ENCODE results near the gene SYK.
"Not testable (repeated sequence)": the region's sequence is repeated elsewhere in the genome, so short reads cannot be mapped to it uniquely, and the experiment has no call there.

The SYK gene

DNA sequence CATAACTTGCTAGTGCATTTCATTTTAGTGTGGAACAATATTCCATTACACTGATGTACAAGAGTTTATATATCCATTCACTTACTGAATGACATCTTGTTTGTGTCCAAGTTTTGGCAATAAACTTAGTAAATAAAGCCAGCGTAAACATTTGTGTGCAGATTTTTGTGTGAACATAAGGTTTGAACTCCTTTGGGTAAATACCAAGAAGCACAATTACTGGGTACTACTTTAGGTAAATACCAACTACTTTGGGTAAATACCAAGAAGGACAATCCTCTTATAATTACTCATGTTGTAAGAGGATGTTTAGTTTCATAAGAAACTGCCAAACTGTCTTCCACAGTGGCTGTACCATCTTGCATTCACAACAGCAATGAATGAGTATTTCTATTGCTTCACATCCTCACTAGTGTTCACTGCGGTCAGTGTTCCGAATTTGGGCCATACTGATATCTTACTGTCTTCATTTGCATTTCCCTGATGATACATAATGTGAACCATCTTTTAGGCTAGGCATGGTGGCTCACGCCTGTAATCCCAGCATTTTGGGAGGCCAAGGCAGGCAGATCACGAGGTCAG is 2.3 kb upstream of the SYK start:
- DNase-seq: peak; percentile 80

DNA sequence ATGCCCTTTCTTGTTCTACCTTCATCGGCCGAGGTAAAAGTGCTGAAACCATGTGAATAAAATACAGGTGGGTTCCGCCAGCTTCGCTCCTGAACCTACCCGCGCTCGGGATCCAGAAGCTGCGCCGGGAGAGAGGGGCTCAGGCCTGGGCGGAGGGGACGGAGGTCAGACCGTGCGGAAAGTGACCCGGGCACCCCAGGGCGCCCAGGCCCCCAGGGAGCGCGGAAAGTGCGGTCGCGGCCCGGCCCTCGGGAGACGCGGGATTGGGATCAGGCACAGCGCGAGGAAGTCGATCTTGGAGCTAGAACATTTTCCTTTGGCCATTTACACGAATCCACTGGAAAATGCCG is 329 bp downstream of the SYK start:
- no peak for DNase-seq

GRCh38 chr9:90802386-90802985 is 867 bp downstream of the SYK start:
- no peak for DNase-seq

DNA sequence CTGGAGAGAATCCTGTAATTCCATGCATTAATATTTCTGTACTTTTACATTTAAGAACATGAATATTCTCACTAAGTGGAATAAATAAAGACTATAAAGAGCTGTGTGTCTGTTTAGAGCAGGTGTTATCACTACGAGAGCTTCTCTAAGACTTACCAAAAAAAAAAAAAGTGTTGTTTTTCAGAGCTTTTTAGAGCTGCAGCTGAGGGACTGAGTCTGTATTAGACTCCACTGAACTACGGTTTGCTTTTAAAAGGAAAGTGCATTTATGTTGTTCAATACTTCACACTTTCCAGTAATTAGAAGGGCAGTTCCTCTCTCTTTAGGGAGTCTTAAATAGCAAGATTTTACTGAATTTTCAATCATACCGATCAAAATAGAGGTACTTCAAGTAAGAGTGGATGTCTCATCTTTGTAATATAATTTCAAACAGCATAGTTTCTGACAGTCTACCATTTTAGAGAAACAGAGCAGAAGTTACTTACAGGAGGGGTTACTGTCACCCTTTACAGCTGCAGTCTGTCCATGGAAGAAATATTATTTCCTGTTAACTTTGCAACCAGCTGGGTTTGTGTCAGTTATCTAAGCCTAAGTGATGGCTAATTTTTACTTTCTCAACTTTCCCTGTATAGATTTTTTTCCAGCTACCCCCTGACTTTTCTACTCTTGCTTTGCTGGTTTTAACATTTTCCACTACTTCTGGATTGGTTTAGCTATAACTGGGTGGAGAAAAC is 2.4 kb downstream of the SYK start:
- no peak for DNase-seq

DNA sequence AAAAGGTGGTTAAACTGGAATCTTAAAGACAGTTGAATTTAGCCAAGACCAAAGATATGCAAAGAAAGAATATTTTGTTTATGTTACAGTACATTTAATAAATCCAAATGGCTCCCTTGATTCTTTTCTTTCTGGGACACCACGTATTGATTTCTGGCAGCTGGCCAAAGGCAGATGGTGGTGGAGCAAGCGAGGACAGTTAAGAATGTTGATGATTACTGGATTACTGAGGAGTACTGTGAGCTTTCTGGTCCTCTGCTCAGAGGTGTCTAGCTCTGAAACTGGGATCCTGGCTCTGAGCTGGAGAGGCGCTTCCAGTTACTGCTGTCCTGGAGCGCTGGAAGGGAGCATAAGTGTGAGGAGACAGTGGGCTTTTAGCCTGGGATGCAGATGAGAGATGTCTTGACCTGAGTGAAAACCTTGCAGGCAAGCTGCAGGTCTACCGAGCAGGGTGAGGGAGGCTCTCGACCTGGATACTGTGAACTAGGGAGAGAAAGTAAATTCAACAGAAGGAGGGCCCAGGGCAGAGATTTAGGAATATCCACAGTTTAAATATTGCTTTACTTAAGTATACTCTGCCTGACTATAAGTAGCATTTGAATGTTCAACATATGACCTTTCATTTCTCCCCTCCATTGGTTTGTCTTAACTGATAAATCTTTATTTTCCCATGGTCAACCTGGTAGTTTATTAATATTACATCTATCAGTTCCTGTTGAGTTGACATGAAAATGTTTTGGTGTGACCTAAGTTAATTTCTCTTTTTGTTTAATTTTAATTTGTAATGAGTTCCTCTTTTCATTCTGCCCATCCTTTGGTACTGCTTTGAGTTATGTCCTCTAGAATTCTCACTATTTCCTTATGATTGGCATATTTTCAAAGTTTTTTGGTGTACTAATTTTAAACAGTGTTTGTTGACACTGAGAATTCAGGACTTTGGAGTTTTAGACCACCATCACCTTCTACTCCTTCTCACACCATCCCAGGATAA is 3.7 kb downstream of the SYK start:
- DNase-seq: no peak

DNA sequence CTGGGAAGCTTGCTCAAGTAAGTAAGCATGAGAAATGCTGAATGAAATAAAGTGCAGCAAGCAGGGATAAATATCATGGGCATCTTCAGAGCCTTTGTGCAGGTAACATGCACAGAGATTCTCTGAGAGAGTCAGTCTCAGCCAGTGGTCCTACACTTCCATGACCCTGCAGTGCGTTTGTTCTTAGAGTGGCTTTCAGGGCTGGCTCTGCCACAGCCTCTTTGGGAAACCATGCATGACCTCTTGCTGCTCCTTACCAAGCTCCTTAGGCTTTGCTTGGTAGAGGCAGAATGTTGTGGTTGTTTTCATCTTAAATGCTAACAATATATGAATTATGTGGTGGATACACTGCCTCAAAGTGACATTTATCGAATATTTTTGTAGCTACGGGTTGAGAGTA is 5.4 kb downstream of the SYK start:
- no peak for DNase-seq

- no peak for DNase-seq
Observed at GRCh38 chr9:90808398-90808797, 6.8 kb downstream of the SYK start.

- no peak for DNase-seq
Observed at GRCh38 chr9:90808890-90809685, 7.5 kb downstream of the SYK start.

DNA sequence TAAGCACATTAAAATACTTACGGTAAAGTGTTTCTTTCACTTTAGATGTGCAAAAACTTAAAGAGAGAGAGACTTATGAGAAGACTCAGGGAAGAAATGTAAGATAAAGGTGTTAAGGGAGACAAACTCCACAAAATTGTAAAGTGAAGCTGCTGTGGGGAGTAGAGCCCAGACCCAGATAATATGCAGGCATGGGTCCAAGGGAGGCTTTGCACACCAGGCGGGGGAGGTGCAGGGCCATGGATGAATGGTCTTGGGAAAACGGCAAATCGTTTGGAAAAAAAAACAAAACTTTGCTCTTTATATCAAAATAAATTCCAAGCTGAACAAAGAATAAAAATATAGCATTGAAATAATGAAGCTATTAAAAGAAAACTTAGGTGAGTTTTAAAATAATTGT is 9.1 kb downstream of the SYK start:
- no peak for DNase-seq

DNA sequence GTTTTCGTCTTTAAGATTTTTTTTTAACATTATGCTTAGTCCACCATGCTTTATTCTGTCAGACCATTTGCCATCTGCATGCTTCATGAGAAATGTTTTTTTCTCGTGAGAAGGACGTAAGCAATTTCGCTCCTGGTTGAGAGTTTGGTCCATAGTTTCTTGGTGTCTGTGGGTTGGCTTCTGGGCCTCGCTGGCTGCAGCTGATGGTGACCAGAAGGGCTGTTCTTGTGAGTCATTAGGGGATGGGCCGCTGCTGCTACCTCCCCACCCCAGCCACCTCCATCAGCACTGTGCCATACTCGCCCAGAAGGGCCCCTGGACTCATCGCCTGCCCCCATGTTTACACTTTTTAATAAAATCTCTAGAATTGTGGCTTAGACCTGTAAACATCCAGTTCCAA is 11.4 kb downstream of the SYK start:
- DNase-seq: no peak

DNA sequence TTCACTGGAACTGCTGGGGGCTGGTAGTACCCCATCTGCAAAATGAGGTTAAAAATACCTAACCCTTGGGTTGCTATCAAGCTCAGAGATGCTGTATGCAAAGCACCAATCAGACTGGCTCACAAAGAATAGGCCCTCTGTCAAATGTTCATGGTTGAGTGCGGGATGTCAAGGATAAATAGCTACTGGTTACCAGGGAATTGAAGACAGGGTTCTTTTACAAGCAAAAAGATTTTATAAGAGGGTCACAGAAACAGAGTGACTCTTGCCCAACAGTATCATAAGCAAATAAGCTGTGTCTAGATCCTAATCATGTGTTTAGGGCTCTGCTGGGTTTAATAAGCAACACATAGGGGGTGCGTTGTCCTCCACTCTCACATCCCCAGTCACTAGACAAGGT is 11.9 kb downstream of the SYK start:
- no peak for DNase-seq

GRCh38 chr9:90814355-90814754 is 12.7 kb downstream of the SYK start:
- DNase-seq: no peak

DNA sequence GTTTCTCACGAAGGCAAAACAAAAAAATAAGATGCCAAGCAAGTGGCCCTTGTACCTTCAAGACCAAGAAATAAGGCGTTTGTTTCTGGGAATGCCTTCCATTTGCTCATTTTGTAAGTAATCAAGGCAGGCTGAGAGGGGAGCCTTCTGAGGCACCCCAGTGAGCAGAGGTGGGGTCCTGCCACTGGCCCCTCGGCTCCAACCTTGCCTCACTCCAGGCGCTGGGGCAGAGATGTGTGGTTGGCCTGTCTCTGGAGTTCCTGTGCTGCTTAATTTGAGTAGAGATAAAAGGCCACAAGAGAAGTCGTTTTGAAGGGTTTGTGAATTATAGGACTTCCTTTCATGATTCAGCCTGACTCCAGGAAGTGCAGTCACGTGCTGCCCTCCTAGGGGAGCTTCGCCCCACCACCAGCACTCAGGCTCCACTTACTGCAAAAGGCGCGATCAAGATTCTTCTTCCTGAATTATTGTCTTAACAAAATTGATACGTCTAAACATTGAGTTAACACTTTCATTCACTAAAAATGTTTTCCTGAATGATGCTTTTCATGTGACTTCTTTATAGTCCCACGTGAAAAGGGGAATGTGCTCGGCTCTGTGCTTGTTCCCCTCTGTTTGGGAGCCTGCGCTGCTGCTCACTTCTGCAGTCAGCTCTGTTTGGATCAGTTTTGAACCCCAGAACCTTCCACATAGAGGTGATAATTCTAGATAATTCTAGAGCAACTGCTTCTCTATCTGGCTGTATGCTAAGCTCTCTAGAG is 13.7 kb downstream of the SYK start:
- DNase-seq: no peak

- no peak for DNase-seq
Observed at GRCh38 chr9:90815944-90816357, 14.3 kb downstream of the SYK start.

GRCh38 chr9:90816690-90817089 is 15.1 kb downstream of the SYK start:
- DNase-seq: no peak

- DNase-seq: no peak
Observed at GRCh38 chr9:90818279-90818678, 16.7 kb downstream of the SYK start.

DNA sequence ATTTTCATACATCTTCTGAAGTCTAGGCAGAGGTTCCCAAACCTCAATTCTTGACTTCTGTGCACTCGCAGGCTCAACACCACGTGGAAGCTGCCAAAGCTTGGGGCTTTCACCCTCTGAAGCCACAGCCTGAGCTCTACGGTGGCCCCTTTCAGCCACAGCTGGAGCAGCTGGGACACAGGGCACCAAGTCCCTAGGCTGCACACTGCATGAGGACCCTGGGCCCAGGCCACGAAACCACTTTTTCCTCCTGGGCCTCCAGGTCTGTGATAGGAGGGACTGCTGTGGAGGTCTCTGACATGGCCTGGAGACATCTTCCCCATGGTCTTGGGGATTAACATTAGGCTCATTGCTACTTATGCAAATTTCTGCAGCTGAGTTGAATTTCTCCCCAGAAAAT is 18.8 kb downstream of the SYK start:
- DNase-seq: not testable (repeated sequence)

- not testable (repeated sequence) for DNase-seq
Observed at GRCh38 chr9:90821236-90821635, 19.6 kb downstream of the SYK start.

DNA sequence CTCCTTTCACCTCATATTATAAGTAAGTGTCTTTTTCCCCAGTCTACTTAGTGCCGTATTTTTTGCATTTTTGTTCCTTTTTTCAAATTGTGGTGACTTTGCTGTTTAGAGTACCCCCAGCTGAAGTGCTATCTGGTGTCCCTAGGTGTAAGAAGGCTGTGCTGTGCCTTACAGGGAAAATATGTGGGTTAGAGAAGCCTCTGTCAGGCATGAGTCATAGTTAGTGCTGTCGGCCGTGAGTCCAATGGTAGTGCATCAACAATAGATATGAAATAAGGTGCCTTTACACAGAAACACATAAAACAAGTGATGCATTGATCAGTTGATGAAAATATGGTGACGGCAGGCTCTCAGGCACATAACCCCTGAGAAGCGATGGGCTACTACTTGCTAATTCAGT is 20.1 kb downstream of the SYK start:
- DNase-seq: no peak

DNA sequence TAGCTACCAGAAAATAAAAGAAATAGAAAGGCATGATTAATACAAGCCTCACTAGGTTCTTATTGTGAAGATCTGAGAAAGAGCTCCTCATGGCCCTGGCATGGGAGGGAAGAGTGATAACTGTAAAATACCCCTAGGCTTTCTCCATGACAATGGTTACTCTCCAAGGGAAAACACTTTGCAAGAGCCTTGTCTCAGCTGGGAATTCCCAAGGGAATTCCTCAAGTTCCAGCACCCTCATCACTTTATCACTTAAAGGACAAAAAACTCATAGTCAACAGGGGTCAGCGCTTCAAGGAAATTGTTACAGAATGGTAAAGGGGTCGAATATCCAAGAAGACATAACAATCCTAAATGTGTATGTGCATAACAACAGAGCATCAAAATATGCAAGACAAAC is 21.2 kb downstream of the SYK start:
- DNase-seq: no peak

DNA sequence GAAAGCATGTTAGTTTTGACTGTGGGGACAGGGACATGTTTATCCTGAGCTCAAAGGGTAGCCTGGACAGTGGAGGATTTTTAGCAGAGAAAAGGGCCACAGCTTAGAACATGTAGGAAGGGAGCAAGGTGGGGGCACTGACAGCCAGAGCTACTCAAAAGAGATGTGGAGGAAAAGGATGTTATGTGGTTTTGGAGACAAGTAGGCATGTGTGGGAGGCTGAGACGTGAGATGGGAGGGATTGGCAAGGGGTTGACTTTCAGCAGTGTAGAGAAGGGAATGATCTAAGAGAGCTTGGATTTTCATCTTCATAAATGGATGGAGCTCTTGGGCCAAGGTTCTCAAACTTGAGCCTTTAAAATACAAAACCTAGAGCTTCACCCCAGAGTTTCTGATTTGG is 24.0 kb downstream of the SYK start:
- no peak for DNase-seq

Data from SIG-M5 (cell line).